MM.1S (cell line): Measurements from ENCODE around the gene SMCHD1.

Source experiments
- EZH2phosphoT487 ChIP-seq: fragments of 300-600 bp; sonication (generic); IDR thresholded peaks from 2 replicates; pipeline ENCODE4 v1.6.1; 2018; ENCODE audit warnings: antibody characterized with exemption, low read length
- TF ChIP-seq, protein P1 (sequence below): fragments of 300-600 bp; sonication (generic); IDR thresholded peaks from 2 replicates; pipeline ENCODE4 v1.5.1; 2016; ENCODE audit warnings: antibody characterized with exemption, low read length, mixed read lengths

DNA sequence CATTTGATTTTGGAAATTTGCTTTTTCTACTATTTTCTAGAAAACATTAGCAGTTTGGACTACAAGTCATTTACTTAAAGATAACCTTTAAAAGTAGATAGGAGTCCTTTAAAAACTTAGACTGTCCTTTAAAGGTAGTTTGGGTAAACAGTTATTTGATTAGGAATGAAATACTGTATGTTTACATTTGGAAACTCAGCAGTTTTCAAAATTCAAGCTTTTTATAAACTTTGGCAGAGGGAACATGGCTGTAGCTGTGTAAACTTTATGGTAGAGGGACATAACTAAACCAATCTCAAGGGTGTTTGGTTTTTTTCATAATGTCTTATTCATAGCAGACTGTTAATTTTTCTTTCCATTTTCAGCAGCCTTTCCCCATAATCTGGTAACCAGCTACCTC is 90.7 kb downstream of the SMCHD1 start:
- TF ChIP-seq, protein P1, sequence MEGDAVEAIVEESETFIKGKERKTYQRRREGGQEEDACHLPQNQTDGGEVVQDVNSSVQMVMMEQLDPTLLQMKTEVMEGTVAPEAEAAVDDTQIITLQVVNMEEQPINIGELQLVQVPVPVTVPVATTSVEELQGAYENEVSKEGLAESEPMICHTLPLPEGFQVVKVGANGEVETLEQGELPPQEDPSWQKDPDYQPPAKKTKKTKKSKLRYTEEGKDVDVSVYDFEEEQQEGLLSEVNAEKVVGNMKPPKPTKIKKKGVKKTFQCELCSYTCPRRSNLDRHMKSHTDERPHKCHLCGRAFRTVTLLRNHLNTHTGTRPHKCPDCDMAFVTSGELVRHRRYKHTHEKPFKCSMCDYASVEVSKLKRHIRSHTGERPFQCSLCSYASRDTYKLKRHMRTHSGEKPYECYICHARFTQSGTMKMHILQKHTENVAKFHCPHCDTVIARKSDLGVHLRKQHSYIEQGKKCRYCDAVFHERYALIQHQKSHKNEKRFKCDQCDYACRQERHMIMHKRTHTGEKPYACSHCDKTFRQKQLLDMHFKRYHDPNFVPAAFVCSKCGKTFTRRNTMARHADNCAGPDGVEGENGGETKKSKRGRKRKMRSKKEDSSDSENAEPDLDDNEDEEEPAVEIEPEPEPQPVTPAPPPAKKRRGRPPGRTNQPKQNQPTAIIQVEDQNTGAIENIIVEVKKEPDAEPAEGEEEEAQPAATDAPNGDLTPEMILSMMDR, result no peak
- TF ChIP-seq EZH2phosphoT487, result no peak
